WTC11 (cell line): ENCODE data around the gene COMMD7.

Experiments
- CBFB ChIP-seq: sonication (generic); formaldehyde crosslinking; IDR thresholded peaks from 2 replicates; pipeline ENCODE4 v1.8.1; 2022; ENCODE audit warnings: mild to moderate bottlenecking, low read depth, missing genetic modification reagents
- CREB1 ChIP-seq: sonication (generic); formaldehyde crosslinking; IDR thresholded peaks from 2 replicates; pipeline ENCODE4 v1.8.0; 2023; ENCODE audit warnings: mild to moderate bottlenecking, missing genetic modification reagents
- CTCF ChIP-seq: fragments of 200-600 bp; IDR thresholded peaks from 2 replicates; pipeline ENCODE4 v1.8.0; 2022; ENCODE audit warnings: antibody characterized with exemption
- ELF4 ChIP-seq: sonication (generic); formaldehyde crosslinking; IDR thresholded peaks from 2 replicates; pipeline ENCODE4 v1.8.1; 2022; ENCODE audit warnings: low read depth, mild to moderate bottlenecking, moderate library complexity, missing genetic modification reagents
- ESRRA ChIP-seq: sonication (generic); formaldehyde crosslinking; IDR thresholded peaks from 2 replicates; pipeline ENCODE4 v1.8.1; 2022; ENCODE audit warnings: mild to moderate bottlenecking, missing genetic modification reagents, borderline replicate concordance
- JUN ChIP-seq: sonication (generic); formaldehyde crosslinking; IDR thresholded peaks from 2 replicates; pipeline ENCODE4 v1.8.0; 2023; ENCODE audit warnings: mild to moderate bottlenecking, missing genetic modification reagents
- PREB ChIP-seq: sonication (generic); formaldehyde crosslinking; IDR thresholded peaks from 2 replicates; pipeline ENCODE4 v1.8.1; 2022; ENCODE audit warnings: mild to moderate bottlenecking, missing genetic modification reagents, moderate library complexity, borderline replicate concordance
- RELA ChIP-seq: sonication (generic); formaldehyde crosslinking; IDR thresholded peaks from 2 replicates; pipeline ENCODE4 v1.8.1; 2022; ENCODE audit warnings: missing genetic modification reagents, mild to moderate bottlenecking, borderline replicate concordance
- SP1 ChIP-seq: sonication (generic); formaldehyde crosslinking; conservative IDR thresholded peaks from 2 replicates; pipeline ENCODE4 v1.8.1; 2022; ENCODE audit warnings: missing genetic modification reagents
- TCF7 ChIP-seq: sonication (generic); formaldehyde crosslinking; IDR thresholded peaks from 2 replicates; pipeline ENCODE4 v1.8.0; 2022; ENCODE audit warnings: mild to moderate bottlenecking, low read depth, missing genetic modification reagents, moderate library complexity
- TEAD4 ChIP-seq: sonication (generic); formaldehyde crosslinking; IDR thresholded peaks from 2 replicates; pipeline ENCODE4 v1.8.0; 2022; ENCODE audit warnings: mild to moderate bottlenecking, missing genetic modification reagents
- USF2 ChIP-seq: sonication (generic); formaldehyde crosslinking; IDR thresholded peaks from 2 replicates; pipeline ENCODE4 v1.8.1; 2023; ENCODE audit warnings: mild to moderate bottlenecking, missing genetic modification reagents, moderate library complexity

- TF ChIP-seq CTCF: no peak
- TF ChIP-seq RELA: no peak
- TF ChIP-seq CREB1 (CRISPR knock-in tag): no peak
- no peak for TF ChIP-seq PREB (CRISPR knock-in tag)
- TF ChIP-seq CBFB (CRISPR knock-in tag): no peak
- no peak for TF ChIP-seq ELF4 (CRISPR knock-in tag)
- no peak for TF ChIP-seq JUN
- no peak for TF ChIP-seq USF2 (CRISPR knock-in tag)
- TF ChIP-seq TCF7 (CRISPR knock-in tag): no peak
- no peak for TF ChIP-seq SP1 (CRISPR knock-in tag)
- no peak for TF ChIP-seq ESRRA (CRISPR knock-in tag)
- no peak for TF ChIP-seq TEAD4
Measured at GRCh38 chr20:32711346-32711745, 31.9 kb downstream of the COMMD7 start.
